IMR-90 (cell line): ENCODE results near the gene GPC5. TPM values are rescaled to one million over a fixed set of nuclear protein-coding genes. Genes with fewer than 3 reads are reported as not detected.
A peak's percentile ranks its signal among the peaks of the same experiment; 100 is the strongest.

ENCODE experiments used
- ATAC-seq: fragments of 200-7000 bp; cut with Tn5 transposase; 2 replicates; pipeline ENCODE4 v1.9.1; 2020; ENCODE audit warnings: low read depth, mild to moderate bottlenecking, moderate library complexity
- BruUV-seq: library from RNA; stranded (reverse); fragments of 400-500 nt; replicated peaks from 2 replicates; lab custom pipeline; 2021; lab: Mats Ljungman, UMichigan
- CTCF ChIA-PET: fragments of 300-600 bp; formaldehyde crosslinking; extraction: SDS; loops from one replicate; lab custom pipeline; 2021; ENCODE audit warnings: antibody characterized with exemption; lab: Yijun Ruan, JAX
- POLR2A ChIA-PET: fragments of 300-600 bp; sonication (Branson Sonifier 250); formaldehyde crosslinking; loops from one replicate; lab custom pipeline; 2022; ENCODE audit warnings: antibody characterized with exemption; ENCODE audit not compliant: unreplicated experiment; lab: Charles Lee
- DNase-seq: peaks from one replicate; pipeline ENCODE4 v3.0.0; 2013
- H2AFZ ChIP-seq: replicated peaks from 2 replicates; pipeline ENCODE3; 2013; ENCODE audit warnings: low read length, mild to moderate bottlenecking; ENCODE audit not compliant: poor library complexity
- H2AK5ac ChIP-seq: 2 replicates; pipeline ENCODE4 v1.6.1; 2013; ENCODE audit warnings: low read depth, low read length, inconsistent platforms
- H2AK9ac ChIP-seq: replicated peaks from 2 replicates; pipeline ENCODE3; 2013; ENCODE audit warnings: mild to moderate bottlenecking, low read depth, low read length, moderate library complexity; ENCODE audit not compliant: poor library complexity
- H2BK120ac ChIP-seq: 2 replicates; pipeline ENCODE4 v1.6.1; 2013; ENCODE audit warnings: low read depth, low read length, inconsistent platforms
- H2BK15ac ChIP-seq: 3 replicates; pipeline ENCODE4 v1.6.1; 2013; ENCODE audit warnings: low read depth, low read length, inconsistent platforms
- H2BK20ac ChIP-seq: 2 replicates; pipeline ENCODE4 v1.6.1; 2013; ENCODE audit warnings: low read depth, mild to moderate bottlenecking, inconsistent platforms, low read length, moderate library complexity
- H2BK5ac ChIP-seq: 2 replicates; pipeline ENCODE4 v1.6.1; 2013; ENCODE audit warnings: mild to moderate bottlenecking, low read depth, low read length, inconsistent platforms; ENCODE audit not compliant: poor library complexity, severe bottlenecking
- H3K14ac ChIP-seq: replicated peaks from 2 replicates; pipeline ENCODE4 v1.6.1; 2013; ENCODE audit warnings: low read depth, low read length, inconsistent platforms
- H3K18ac ChIP-seq: 2 replicates; pipeline ENCODE4 v1.6.1; 2013; ENCODE audit warnings: low read depth, low read length, control low read depth
- H3K23ac ChIP-seq: 2 replicates; pipeline ENCODE4 v1.6.1; 2013; ENCODE audit warnings: low read depth, low read length, inconsistent platforms
- H3K27ac ChIP-seq: 2 replicates; pipeline ENCODE4 v1.5.1; 2013; ENCODE audit warnings: mild to moderate bottlenecking, control low read depth, low read length; ENCODE audit not compliant: insufficient read depth
- H3K27me3 ChIP-seq: 2 replicates; pipeline ENCODE4 v1.6.1; 2013; ENCODE audit warnings: low read length; ENCODE audit not compliant: control insufficient read depth, insufficient read depth
- H3K36me3 ChIP-seq: 2 replicates; pipeline ENCODE4 v1.6.1; 2013; ENCODE audit warnings: low read length, mixed read lengths; ENCODE audit not compliant: control insufficient read depth, insufficient read depth
- H3K4ac ChIP-seq: 2 replicates; pipeline ENCODE4 v1.6.1; 2013; ENCODE audit warnings: low read depth, low read length, inconsistent platforms
- H3K4me1 ChIP-seq: 2 replicates; pipeline ENCODE4 v1.6.1; 2013; ENCODE audit warnings: low read length, mixed read lengths; ENCODE audit not compliant: control insufficient read depth, insufficient read depth
- H3K4me2 ChIP-seq: 2 replicates; pipeline ENCODE4 v1.6.1; 2013; ENCODE audit warnings: low read depth, mild to moderate bottlenecking, control low read depth, low read length, moderate library complexity
- H3K4me3 ChIP-seq: 2 replicates; pipeline ENCODE4 v1.5.1; 2013; ENCODE audit warnings: low read depth, mild to moderate bottlenecking, control low read depth, low read length, moderate library complexity; ENCODE audit not compliant: insufficient read depth
- H3K56ac ChIP-seq: 2 replicates; pipeline ENCODE4 v1.6.1; 2013; ENCODE audit warnings: low read length, inconsistent platforms; ENCODE audit not compliant: insufficient read depth; ENCODE audit errors: extremely low read depth
- H3K79me1 ChIP-seq, 2 experiments: 2 replicates each; pipeline ENCODE4 v1.6.1; 2013; ENCODE audit warnings: low read length in 2 of 2, inconsistent platforms in 1 of 2, low read depth in 1 of 2
- H3K9ac ChIP-seq: 2 replicates; pipeline ENCODE4 v1.6.1; 2013; ENCODE audit warnings: low read depth, low read length, control low read depth
- H3K9me1 ChIP-seq: 2 replicates; pipeline ENCODE4 v1.6.1; 2013; ENCODE audit warnings: low read length, inconsistent platforms; ENCODE audit not compliant: insufficient read depth
- H3K9me3 ChIP-seq: 2 replicates; pipeline ENCODE4 v1.6.1; 2013; ENCODE audit warnings: low read length; ENCODE audit not compliant: control insufficient read depth, insufficient read depth
- H4K20me1 ChIP-seq: 2 replicates; pipeline ENCODE4 v1.6.1; 2013; ENCODE audit warnings: low read length, inconsistent platforms; ENCODE audit not compliant: insufficient read depth
- H4K5ac ChIP-seq: 2 replicates; pipeline ENCODE4 v1.6.1; 2013; ENCODE audit warnings: mild to moderate bottlenecking, low read depth, low read length, control low read depth
- H4K8ac ChIP-seq, 2 experiments: 2 replicates each; pipeline ENCODE4 v1.6.1; 2013; ENCODE audit warnings: low read depth in 2 of 2, low read length in 2 of 2, control low read depth in 1 of 2, inconsistent platforms in 1 of 2
- H4K91ac ChIP-seq: 2 replicates; pipeline ENCODE4 v1.6.1; 2013; ENCODE audit warnings: low read depth, low read length, inconsistent platforms; ENCODE audit not compliant: insufficient read depth
- ELK1 ChIP-seq: fragments of 150-350 bp; IDR thresholded peaks from 2 replicates; pipeline ENCODE4 v1.6.1; 2016; ENCODE audit warnings: low read depth, mild to moderate bottlenecking, low read length, moderate library complexity, borderline replicate concordance
- FOS ChIP-seq: fragments of 150-350 bp; IDR thresholded peaks from 2 replicates; pipeline ENCODE4 v1.6.1; 2016; ENCODE audit warnings: low read depth, low read length
- RAD21 ChIP-seq: IDR thresholded peaks from 2 replicates; pipeline ENCODE4 v1.6.1; 2012; ENCODE audit warnings: low read length, improper control_type of control experiment
- WGBS, 2 experiments: methylation state at CpG; one replicate each; pipeline versions ENCODE4 v1.1.5 to v1.1.7; 2013; ENCODE audit warnings: missing lambda C conversion rate in 2 of 2; ENCODE audit not compliant: insufficient read length in 1 of 2; ENCODE audit errors: extremely low coverage in 2 of 2; 5-methylcytosine and 5-hydroxymethylcytosine counted together
- dilution Hi-C: fragments of 300-500 bp; cut with HindIII; formaldehyde crosslinking; loops from one replicate; pipeline ENCODE4 v1.14.3; 2018; ENCODE audit warnings: low sequenced_read_pairs; ENCODE audit not compliant: unreplicated experiment
- in situ Hi-C: fragments of 300-500 bp; cut with MboI; formaldehyde crosslinking; loops from 3 replicates; pipeline ENCODE4 v1.14.3; 2019; ENCODE audit warnings: low sequenced_read_pairs, inconsistent platforms, mixed read lengths
- intact Hi-C: fragments of 100-400 bp; cut with micrococcal nuclease; formaldehyde crosslinking; loops from 2 replicates; pipeline ENCODE4 v1.10.0; 2022
- polyA plus RNA-seq, 3 experiments: library from polyadenylated mRNA; depleted of rRNA; stranded (reverse); fragments of >200 nt; gene quantifications; 2 replicates each; pipeline ENCODE4 v1.2.3, GENCODE V29; 2012; ENCODE audit warnings: low replicate concordance in 1 of 3
- total RNA-seq: library from RNA; depleted of rRNA; stranded (reverse); fragments of >200 nt; gene quantifications from 2 replicates; pipeline ENCODE4 v1.2.3, GENCODE V29; 2012
- TF ChIP-seq, protein P1 (sequence below): fragments of 150-350 bp; IDR thresholded peaks from 2 replicates; pipeline ENCODE4 v1.6.1; 2017; ENCODE audit warnings: mild to moderate bottlenecking, antibody characterized with exemption, low read length, low read depth

The GPC5 gene
- total and polyA plus RNA-seq, 2 of the 4 experiments (the other 2 are of a cell fraction) = 0.94 to 1.8 TPM

- H3K4me2 ChIP-seq = no peak overlapping the region
- no peak overlapping the region for H3K56ac ChIP-seq
- no peak overlapping the region for H3K4me3 ChIP-seq
- no peaks in the 10 kb centered on the region for H3K36me3 ChIP-seq
- no peak overlapping the region for H3K4ac ChIP-seq
- WGBS, 2 experiments = 14% methylated on average over 1 of the region's 4 CpGs; no CpG with 5 or more reads in 1 of the 2 experiments
- no peaks in the 10 kb centered on the region for H3K79me1 ChIP-seq
- POLR2A ChIA-PET = no interaction called here
- H4K20me1 ChIP-seq = no peaks in the 10 kb centered on the region
- H3K23ac ChIP-seq = no peak overlapping the region
- no peaks in the 10 kb centered on the region for H3K9me3 ChIP-seq
- no peaks in the 10 kb centered on the region for H3K9me1 ChIP-seq
- H3K27me3 ChIP-seq = no peaks in the 10 kb centered on the region
- intact Hi-C loops = no loop called here
- no peak for TF ChIP-seq FOS
- TF ChIP-seq ELK1 = no peak
- TF ChIP-seq, protein P1, sequence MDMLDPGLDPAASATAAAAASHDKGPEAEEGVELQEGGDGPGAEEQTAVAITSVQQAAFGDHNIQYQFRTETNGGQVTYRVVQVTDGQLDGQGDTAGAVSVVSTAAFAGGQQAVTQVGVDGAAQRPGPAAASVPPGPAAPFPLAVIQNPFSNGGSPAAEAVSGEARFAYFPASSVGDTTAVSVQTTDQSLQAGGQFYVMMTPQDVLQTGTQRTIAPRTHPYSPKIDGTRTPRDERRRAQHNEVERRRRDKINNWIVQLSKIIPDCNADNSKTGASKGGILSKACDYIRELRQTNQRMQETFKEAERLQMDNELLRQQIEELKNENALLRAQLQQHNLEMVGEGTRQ = no peak
- no peak for TF ChIP-seq RAD21
- H3K14ac ChIP-seq = no peak overlapping the region
- no peak overlapping the region for H4K91ac ChIP-seq
- no peak overlapping the region for H2BK15ac ChIP-seq
- in situ Hi-C loops = loop anchor here (25.0 kb wide), 1 partner anchor 965 kb away; no protein-coding TSS in a partner anchor
- H4K8ac ChIP-seq = no peak overlapping the region
- ATAC-seq (no peak), DNase-seq (peak; percentile 19)
- H2BK20ac ChIP-seq = no peak overlapping the region
- no peak overlapping the region for H2BK5ac ChIP-seq
- H3K9ac ChIP-seq = no peak overlapping the region
- H3K18ac ChIP-seq = no peak overlapping the region
- no peaks in the 10 kb centered on the region for H3K4me1 ChIP-seq
- CTCF ChIA-PET = no interaction called here
- no TSS peak for BruUV-seq
- H2BK120ac ChIP-seq = no peak overlapping the region
- dilution Hi-C loops = no loop called here
- H2AFZ ChIP-seq = no peak overlapping the region
- no peak overlapping the region for H2AK9ac ChIP-seq
- H3K27ac ChIP-seq = no peak overlapping the region
- no peak overlapping the region for H4K5ac ChIP-seq
- H2AK5ac ChIP-seq = no peak overlapping the region
Measured at GRCh38 chr13:92197669-92198068, 799.2 kb downstream of the GPC5 start.
